ENCODE measurements around the gene TRIM38. TPM values are rescaled to one million over a fixed set of nuclear protein-coding genes. Genes with fewer than 3 reads are reported as not detected.

Gene TRIM38
- total and polyA plus RNA-seq, 2 of the 13 experiments (the other 11 are each of a cell fraction or from before 2014, with no cell fraction given): 2.5 to 3.1 TPM

DNA sequence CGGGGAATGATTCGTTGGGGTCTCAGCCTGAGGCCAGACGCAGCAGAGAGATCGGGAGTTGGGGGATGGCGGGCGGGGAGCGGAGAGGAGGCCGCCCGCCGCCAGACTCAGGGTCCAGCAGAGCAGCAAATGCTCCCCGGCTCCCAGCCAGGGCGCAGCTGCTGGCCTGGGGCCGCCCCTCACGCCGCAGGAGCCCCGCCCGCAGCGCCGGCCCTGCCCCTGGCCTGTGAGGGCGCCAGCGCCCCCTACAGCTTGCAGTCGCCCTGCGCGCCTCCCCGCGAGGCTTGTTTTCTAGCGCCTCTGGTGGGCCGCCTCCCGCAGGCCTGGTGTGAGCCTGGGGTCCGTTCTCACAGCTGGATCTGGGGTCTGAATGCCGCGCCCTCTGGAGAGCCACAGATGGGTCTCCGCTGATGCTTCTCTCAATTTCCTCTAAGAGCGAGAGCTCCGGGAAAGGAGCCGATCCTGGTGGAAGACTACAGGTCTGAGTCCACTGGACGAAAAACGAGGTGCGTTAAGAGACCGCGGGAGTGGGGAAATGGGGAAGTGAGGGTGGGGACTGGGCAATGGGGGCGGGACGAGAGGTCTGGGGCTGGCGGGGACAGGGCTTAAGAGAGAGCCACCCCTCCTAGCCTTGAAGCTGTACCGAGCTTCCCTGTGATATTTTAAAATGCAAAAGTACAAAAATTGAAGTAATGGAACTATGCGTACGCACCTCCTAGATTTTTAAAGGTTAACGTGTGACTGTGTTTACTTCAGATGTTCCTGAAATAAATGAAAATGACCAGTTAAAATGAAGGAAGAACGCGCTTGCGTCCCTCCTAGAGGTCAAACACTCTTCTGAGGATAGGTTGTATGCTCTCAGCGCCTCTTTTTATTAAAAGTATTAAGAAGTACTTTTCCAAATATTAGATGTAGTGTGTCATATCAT lies 30.1 kb downstream of the TRIM38 start (continued):
- TF ChIP-seq, protein P1, sequence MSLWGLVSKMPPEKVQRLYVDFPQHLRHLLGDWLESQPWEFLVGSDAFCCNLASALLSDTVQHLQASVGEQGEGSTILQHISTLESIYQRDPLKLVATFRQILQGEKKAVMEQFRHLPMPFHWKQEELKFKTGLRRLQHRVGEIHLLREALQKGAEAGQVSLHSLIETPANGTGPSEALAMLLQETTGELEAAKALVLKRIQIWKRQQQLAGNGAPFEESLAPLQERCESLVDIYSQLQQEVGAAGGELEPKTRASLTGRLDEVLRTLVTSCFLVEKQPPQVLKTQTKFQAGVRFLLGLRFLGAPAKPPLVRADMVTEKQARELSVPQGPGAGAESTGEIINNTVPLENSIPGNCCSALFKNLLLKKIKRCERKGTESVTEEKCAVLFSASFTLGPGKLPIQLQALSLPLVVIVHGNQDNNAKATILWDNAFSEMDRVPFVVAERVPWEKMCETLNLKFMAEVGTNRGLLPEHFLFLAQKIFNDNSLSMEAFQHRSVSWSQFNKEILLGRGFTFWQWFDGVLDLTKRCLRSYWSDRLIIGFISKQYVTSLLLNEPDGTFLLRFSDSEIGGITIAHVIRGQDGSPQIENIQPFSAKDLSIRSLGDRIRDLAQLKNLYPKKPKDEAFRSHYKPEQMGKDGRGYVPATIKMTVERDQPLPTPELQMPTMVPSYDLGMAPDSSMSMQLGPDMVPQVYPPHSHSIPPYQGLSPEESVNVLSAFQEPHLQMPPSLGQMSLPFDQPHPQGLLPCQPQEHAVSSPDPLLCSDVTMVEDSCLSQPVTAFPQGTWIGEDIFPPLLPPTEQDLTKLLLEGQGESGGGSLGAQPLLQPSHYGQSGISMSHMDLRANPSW (CRISPR knock-in tag; IDR thresholded peaks at IDR 0.05; ENCODE audit: borderline replicate concordance): no peak; the same call in 1 of the 2 replicates
- TF ChIP-seq ZSCAN21 (CRISPR knock-in tag; IDR thresholded peaks at IDR 0.05; ENCODE audit: borderline replicate concordance) (peak; percentile 86; the same call in 1 of the 2 replicates), SETDB1 (CRISPR knock-in tag; IDR thresholded peaks at IDR 0.05; ENCODE audit: borderline replicate concordance) (no peak), ZNF282 (IDR thresholded peaks at IDR 0.05; ENCODE audit: partially characterized antibody) (no peak), ISL2 (CRISPR knock-in tag; IDR thresholded peaks at IDR 0.05) (peak; percentile 79), TCF12 (IDR thresholded peaks at IDR 0.05) (no peak), TCF12 (CRISPR knock-in tag; IDR thresholded peaks at IDR 0.05) (no peak), DR1 (CRISPR knock-in tag; IDR thresholded peaks at IDR 0.05) (peak; percentile 48; the same call in 1 of the 2 replicates), ZSCAN29 (CRISPR knock-in tag; conservative IDR thresholded peaks at IDR 0.05) (peak; percentile 91; the same call in 1 of the 2 replicates), WIZ (CRISPR knock-in tag; IDR thresholded peaks at IDR 0.05) (no peak; the same call in 1 of the 2 replicates), PHF21A (CRISPR knock-in tag; IDR thresholded peaks at IDR 0.05) (peak; percentile 84), ZNF792 (CRISPR knock-in tag; IDR thresholded peaks at IDR 0.05) (peak; percentile 69), NAIF1 (CRISPR knock-in tag; IDR thresholded peaks at IDR 0.05; ENCODE audit: borderline replicate concordance) (peak; percentile 80; the same call in 1 of the 2 replicates), ZFP41 (CRISPR knock-in tag; IDR thresholded peaks at IDR 0.05; ENCODE audit: borderline replicate concordance) (no peak), NR2C2 (CRISPR knock-in tag; IDR thresholded peaks at IDR 0.05; ENCODE audit: borderline replicate concordance) (peak; percentile 44; the same call in 1 of the 2 replicates), KDM4B (CRISPR knock-in tag; IDR thresholded peaks at IDR 0.05) (peak; percentile 71; the same call in 1 of the 2 replicates), POLR2AphosphoS2 (IDR thresholded peaks at IDR 0.05; ENCODE audit: low read depth, low read length) (no peak), HOXA5 (CRISPR knock-in tag; IDR thresholded peaks at IDR 0.05) (peak; percentile 89), MTA3 (CRISPR knock-in tag; IDR thresholded peaks at IDR 0.05) (no peak), ZFP36 (IDR thresholded peaks at IDR 0.05; ENCODE audit: borderline replicate concordance, low read depth, low read length, partially characterized antibody) (no peak), DNMT3B (CRISPR knock-in tag; conservative IDR thresholded peaks at IDR 0.05) (peak; percentile 94), FOSL1 (CRISPR knock-in tag; IDR thresholded peaks at IDR 0.05; ENCODE audit: borderline replicate concordance) (no peak)
- TF ChIP-seq, protein P2, sequence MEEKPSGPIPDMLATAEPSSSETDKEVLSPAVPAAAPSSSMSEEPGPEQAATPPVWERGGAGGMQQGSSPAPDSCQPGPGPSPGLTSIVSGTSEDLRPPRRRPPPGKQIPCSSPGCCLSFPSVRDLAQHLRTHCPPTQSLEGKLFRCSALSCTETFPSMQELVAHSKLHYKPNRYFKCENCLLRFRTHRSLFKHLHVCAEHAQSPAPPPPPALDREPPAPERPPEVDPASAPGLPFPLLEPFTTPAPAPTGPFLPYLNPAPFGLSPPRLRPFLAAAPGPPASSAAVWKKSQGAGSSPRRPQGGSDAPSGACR (CRISPR knock-in tag; IDR thresholded peaks at IDR 0.05): peak; percentile 82; the same call in 1 of the 2 replicates
- TF ChIP-seq, protein P3, sequence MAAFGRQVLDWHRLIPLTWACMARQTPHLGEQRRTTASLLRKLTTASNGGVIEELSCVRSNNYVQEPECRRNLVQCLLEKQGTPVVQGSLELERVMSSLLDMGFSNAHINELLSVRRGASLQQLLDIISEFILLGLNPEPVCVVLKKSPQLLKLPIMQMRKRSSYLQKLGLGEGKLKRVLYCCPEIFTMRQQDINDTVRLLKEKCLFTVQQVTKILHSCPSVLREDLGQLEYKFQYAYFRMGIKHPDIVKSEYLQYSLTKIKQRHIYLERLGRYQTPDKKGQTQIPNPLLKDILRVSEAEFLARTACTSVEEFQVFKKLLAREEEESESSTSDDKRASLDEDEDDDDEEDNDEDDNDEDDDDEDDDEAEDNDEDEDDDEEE (CRISPR knock-in tag; IDR thresholded peaks at IDR 0.05): peak; percentile 90; the same call in 1 of the 2 replicates
- TF ChIP-seq, protein P4, sequence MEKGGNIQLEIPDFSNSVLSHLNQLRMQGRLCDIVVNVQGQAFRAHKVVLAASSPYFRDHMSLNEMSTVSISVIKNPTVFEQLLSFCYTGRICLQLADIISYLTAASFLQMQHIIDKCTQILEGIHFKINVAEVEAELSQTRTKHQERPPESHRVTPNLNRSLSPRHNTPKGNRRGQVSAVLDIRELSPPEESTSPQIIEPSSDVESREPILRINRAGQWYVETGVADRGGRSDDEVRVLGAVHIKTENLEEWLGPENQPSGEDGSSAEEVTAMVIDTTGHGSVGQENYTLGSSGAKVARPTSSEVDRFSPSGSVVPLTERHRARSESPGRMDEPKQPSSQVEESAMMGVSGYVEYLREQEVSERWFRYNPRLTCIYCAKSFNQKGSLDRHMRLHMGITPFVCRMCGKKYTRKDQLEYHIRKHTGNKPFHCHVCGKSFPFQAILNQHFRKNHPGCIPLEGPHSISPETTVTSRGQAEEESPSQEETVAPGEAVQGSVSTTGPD (CRISPR knock-in tag; IDR thresholded peaks at IDR 0.05): no peak
